GM12874 (cell line): Measurements from ENCODE around the gene PADI3.

Experiments
- CTCF ChIP-seq: IDR thresholded peaks from 2 replicates; pipeline ENCODE4 v1.5.1; 2011; ENCODE audit warnings: low read depth, mild to moderate bottlenecking, control low read depth, low read length, moderate library complexity; ENCODE audit not compliant: insufficient read depth

PADI3 gene

GRCh38 chr1:17315542-17316130 lies 66.7 kb downstream of the PADI3 start:
- no peak for TF ChIP-seq CTCF

GRCh38 chr1:17316704-17317103 lies 67.8 kb downstream of the PADI3 start:
- TF ChIP-seq CTCF, result no peak

GRCh38 chr1:17318262-17318661 lies 69.4 kb downstream of the PADI3 start:
- TF ChIP-seq CTCF, result no peak

- TF ChIP-seq CTCF, result no peak
Measured at GRCh38 chr1:17319561-17320350, 70.9 kb downstream of the PADI3 start.

- no peak for TF ChIP-seq CTCF
Measured at GRCh38 chr1:17328855-17329254, 80.0 kb downstream of the PADI3 start.

GRCh38 chr1:17329610-17330009 lies 80.7 kb downstream of the PADI3 start:
- no peak for TF ChIP-seq CTCF

- no peak for TF ChIP-seq CTCF
Measured at GRCh38 chr1:17330856-17331255, 82.0 kb downstream of the PADI3 start.
